Activated CD4-positive, alpha-beta T cell treated with anti-CD3 and anti-CD28 coated beads, Interleukin-2, amount 10 ng/mL, durations not matched to agents 7 days and 5 days (primary cell): ENCODE measurements around the gene RAB44. TPM values are rescaled to one million over a fixed set of nuclear protein-coding genes. Genes with fewer than 3 reads are reported as not detected.

Experiments
- CTCF ChIA-PET: fragments of 350-600 bp; sonication (Branson Sonifier 250); formaldehyde crosslinking; loops from one replicate; lab custom pipeline; 2021; ENCODE audit warnings: antibody characterized with exemption; lab: Charles Lee
- POLR2A ChIA-PET: fragments of 350-600 bp; sonication (Branson Sonifier 250); formaldehyde crosslinking; loops from one replicate; lab custom pipeline; 2021; ENCODE audit warnings: antibody characterized with exemption; lab: Charles Lee
- DNase-seq: peaks from one replicate; pipeline ENCODE4 v3.0.0-alpha.2; 2020
- H3K27ac Mint-ChIP-seq: one replicate; pipeline ENCODE4 v1.8.0; 2021; ENCODE audit warnings: mild to moderate bottlenecking, moderate library complexity, mixed read lengths
- H3K27me3 Mint-ChIP-seq: one replicate; pipeline ENCODE4 v1.8.0; 2021; ENCODE audit warnings: mixed read lengths
- H3K36me3 Mint-ChIP-seq: one replicate; pipeline ENCODE4 v1.8.0; 2021; ENCODE audit warnings: low read depth, mixed read lengths
- H3K4me1 Mint-ChIP-seq: one replicate; pipeline ENCODE4 v1.8.0; 2021; ENCODE audit warnings: mixed read lengths
- H3K4me3 Mint-ChIP-seq: one replicate; pipeline ENCODE4 v1.8.0; 2021; ENCODE audit warnings: mild to moderate bottlenecking, moderate library complexity, mixed read lengths
- H3K9me3 Mint-ChIP-seq: one replicate; pipeline ENCODE4 v1.8.0; 2021; ENCODE audit warnings: mixed read lengths
- total RNA-seq, 2 experiments: library from RNA; stranded (reverse); gene quantifications; one replicate each; pipeline ENCODE4 v1.2.3, GENCODE V29; 2021

RAB44 gene
- total RNA-seq, 2 experiments from 2014 or later, result 0.08 to 0.15 TPM

- ChIA-PET CTCF (interaction anchor here (0.6 to 4.9 kb wide), 14 partner anchors 10 to 937 kb away, joined by 3 to 45 read pairs (median 4); partner anchors contain the start of gene CDKN1A), POLR2A (no interaction called here)
- H3K27me3 Mint-ChIP-seq, result no peaks in the 10 kb centered on the region
- H3K4me3 Mint-ChIP-seq, result peak overlapping the region; percentile 5
- peaks cover 4% of the 10 kb centered on the region for H3K36me3 Mint-ChIP-seq
- peaks cover 70% of the 10 kb centered on the region for H3K4me1 Mint-ChIP-seq
- H3K9me3 Mint-ChIP-seq, result no peaks in the 10 kb centered on the region
- peak overlapping the region; percentile 83 for H3K27ac Mint-ChIP-seq
- peak; percentile 70 for DNase-seq
These were observed 58.1 kb downstream of the RAB44 start for GRCh38 chr6:36755435-36756348.

DNA sequence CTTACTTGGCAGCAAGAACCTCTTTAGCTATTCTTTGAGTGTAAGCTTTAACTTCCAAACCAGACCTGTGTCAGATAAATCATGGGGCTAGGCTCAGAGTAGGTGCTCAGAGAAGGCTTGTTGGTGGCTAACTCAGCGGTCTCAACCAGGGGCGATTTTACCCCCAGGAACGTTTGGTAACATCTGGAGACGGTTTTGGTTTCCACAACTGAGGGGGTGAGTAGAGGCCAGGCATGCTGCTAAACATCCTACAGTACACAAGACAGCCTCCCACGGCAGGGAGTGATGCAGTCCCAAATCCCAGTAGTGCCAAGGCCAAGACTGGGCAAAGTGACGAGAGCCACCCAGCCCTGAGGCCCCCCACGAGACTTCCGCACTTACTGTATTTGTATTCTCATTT lies 59.2 kb downstream of the RAB44 start:
- peaks cover 65% of the 10 kb centered on the region for H3K4me1 Mint-ChIP-seq
- H3K27me3 Mint-ChIP-seq, result no peaks in the 10 kb centered on the region

DNA sequence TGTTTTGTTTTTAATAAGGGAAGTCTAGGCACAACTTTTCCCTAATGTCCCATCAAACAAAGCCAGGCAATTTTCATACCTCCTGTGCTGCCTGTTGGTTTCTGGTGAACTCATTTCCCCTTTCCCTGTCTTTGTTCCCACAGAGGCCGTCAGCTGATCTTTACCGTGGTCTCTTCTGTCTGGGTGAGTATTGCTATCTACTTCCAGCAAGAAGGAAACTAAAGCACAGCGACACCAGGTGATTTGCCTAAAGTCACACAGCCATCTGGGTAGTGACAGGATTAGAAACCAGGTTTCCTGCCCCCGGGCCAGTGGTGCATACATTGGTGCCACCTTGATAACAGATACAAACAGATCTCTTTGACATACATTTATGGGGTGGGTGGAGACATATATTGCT lies 59.6 kb downstream of the RAB44 start:
- Mint-ChIP-seq H3K4me3 (no peak overlapping the region), H3K27ac (peak overlapping the region; percentile 9), H3K27me3 (no peaks in the 10 kb centered on the region), H3K9me3 (no peaks in the 10 kb centered on the region), H3K36me3 (peaks cover 2% of the 10 kb centered on the region), H3K4me1 (peaks cover 61% of the 10 kb centered on the region)
- peak; percentile 44 for DNase-seq
- POLR2A ChIA-PET, result no interaction called here
- CTCF ChIA-PET, result interaction anchor here (0.9 to 5.6 kb wide), 4 partner anchors 14 to 142 kb away, joined by 3 to 86 read pairs (median 12); no protein-coding TSS in a partner anchor

More for the DNA sequence above, 59.2 kb downstream of the RAB44 start:
- ChIA-PET CTCF (interaction anchor here (0.6 to 5.6 kb wide), 5 partner anchors 14 to 147 kb away, joined by 3 to 86 read pairs (median 4); no protein-coding TSS in a partner anchor), POLR2A (no interaction called here)
- H3K9me3 Mint-ChIP-seq, result no peaks in the 10 kb centered on the region
- peak overlapping the region; percentile 9 for H3K27ac Mint-ChIP-seq
- DNase-seq, result no peak
- H3K36me3 Mint-ChIP-seq, result peaks cover 2% of the 10 kb centered on the region
- no peak overlapping the region for H3K4me3 Mint-ChIP-seq

DNA sequence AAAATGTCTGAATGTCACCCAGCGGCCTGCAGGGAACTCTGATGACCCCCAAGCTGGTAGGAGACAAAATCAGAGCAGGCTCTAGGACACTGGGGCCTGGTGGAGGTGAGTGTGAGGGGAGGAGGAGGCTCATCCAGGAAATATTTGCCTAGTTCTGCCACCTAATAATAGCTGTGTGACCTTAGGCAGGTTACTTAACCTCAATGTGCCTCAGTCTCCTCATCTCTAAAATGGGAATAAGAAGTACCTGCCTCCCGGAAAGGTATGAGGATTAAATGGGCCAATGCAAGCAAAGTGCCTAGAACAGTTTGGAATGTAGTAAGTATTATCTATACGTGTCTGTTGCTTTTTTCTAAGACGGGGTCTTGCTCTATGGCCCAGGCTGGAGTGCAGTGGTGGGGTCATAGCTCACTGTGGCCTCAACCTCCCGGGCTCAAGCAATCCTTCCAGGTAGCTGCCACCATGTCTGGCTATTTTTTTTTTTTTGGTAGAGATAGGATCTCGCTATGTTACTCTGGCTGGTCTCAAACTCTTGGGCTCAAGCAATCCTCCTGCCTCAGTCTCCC lies 60.4 kb downstream of the RAB44 start:
- H3K27ac Mint-ChIP-seq, result no peak overlapping the region
- no peak overlapping the region for H3K4me3 Mint-ChIP-seq

GRCh38 chr6:36758516-36759147 lies 61.0 kb downstream of the RAB44 start:
- no peaks in the 10 kb centered on the region for H3K27me3 Mint-ChIP-seq
- ChIA-PET POLR2A (interaction anchor here (0.6 kb wide), 1 partner anchor 892 kb away, joined by 3 read pairs; no protein-coding TSS in a partner anchor), CTCF (interaction anchor here (0.7 to 5.6 kb wide), 36 partner anchors 9 to 451 kb away, joined by 3 to 86 read pairs (median 4); partner anchors contain the start of genes BNIP5, PPIL1 and RAB44)
- H3K36me3 Mint-ChIP-seq, result peaks cover 2% of the 10 kb centered on the region
- no peak overlapping the region for H3K27ac Mint-ChIP-seq
- DNase-seq, result no peak
- no peak overlapping the region for H3K4me3 Mint-ChIP-seq
- no peaks in the 10 kb centered on the region for H3K9me3 Mint-ChIP-seq
- peaks cover 47% of the 10 kb centered on the region for H3K4me1 Mint-ChIP-seq

More for the DNA sequence above, 60.4 kb downstream of the RAB44 start:
- Mint-ChIP-seq H3K9me3 (no peaks in the 10 kb centered on the region), H3K4me1 (peaks cover 53% of the 10 kb centered on the region), H3K36me3 (peaks cover 2% of the 10 kb centered on the region), H3K27me3 (no peaks in the 10 kb centered on the region)
- DNase-seq, result no peak
- ChIA-PET CTCF (interaction anchor here (0.8 to 5.6 kb wide), 15 partner anchors 8 to 422 kb away, joined by 3 to 86 read pairs (median 5); partner anchors contain the start of genes BNIP5 and PPIL1), POLR2A (no interaction called here)

GRCh38 chr6:36759148-36759759 lies 61.6 kb downstream of the RAB44 start:
- H3K27ac Mint-ChIP-seq, result no peak overlapping the region
- ChIA-PET POLR2A (interaction anchor here (0.6 kb wide), 1 partner anchor 891 kb away, joined by 3 read pairs; no protein-coding TSS in a partner anchor), CTCF (interaction anchor here (0.6 to 5.6 kb wide), 43 partner anchors 9 to 453 kb away, joined by 3 to 86 read pairs (median 4); partner anchors contain the start of genes BNIP5, PPIL1 and RAB44)
- no peaks in the 10 kb centered on the region for H3K9me3 Mint-ChIP-seq
- H3K4me1 Mint-ChIP-seq, result peaks cover 43% of the 10 kb centered on the region
- DNase-seq, result peak; percentile 79
- H3K27me3 Mint-ChIP-seq, result no peaks in the 10 kb centered on the region
- H3K36me3 Mint-ChIP-seq, result peaks cover 2% of the 10 kb centered on the region
- H3K4me3 Mint-ChIP-seq, result no peak overlapping the region

DNA sequence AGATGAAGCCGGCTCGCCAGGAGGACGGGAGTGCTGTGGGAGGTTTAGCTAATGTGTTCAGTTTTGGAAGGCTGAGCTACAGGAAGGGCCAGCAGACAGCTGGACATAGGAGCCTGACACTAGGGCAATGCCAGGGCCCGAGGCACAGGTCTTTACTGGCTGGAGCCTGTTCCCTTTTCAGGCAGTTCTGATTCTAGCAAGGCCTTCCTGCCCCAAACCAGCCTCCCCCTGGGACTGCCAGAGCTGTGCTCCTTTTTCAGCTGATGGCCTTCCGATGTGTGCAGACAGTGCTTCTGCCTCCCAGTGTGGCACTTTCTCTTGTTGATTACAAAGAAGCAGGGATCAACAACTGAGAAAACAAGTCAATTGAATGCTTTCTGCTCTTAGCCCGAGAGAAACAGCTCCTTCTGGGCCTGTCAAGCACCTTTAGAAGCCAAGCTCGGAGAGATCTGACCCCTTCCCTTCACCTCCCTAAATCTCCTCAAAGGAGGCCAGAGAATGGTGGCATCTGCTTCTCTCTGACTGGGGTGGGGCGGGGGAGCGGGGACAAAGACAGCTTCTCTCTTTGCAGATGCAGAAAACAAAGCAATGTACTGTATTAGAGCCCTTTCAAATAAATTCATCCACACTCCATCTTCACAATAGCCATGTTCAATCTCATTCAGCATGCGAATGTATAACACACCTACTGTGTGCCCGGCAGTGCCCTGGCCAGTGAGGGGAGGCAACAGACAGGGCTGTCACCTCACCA lies 63.2 kb downstream of the RAB44 start:
- Mint-ChIP-seq H3K27me3 (no peaks in the 10 kb centered on the region), H3K36me3 (no peaks in the 10 kb centered on the region), H3K27ac (no peak overlapping the region), H3K4me3 (no peak overlapping the region), H3K4me1 (peaks cover 28% of the 10 kb centered on the region), H3K9me3 (no peaks in the 10 kb centered on the region)
- ChIA-PET CTCF (interaction anchor here (0.6 to 5.6 kb wide), 9 partner anchors 10 to 154 kb away, joined by 3 to 86 read pairs (median 5); partner anchors contain the start of gene PPIL1), POLR2A (no interaction called here)
- DNase-seq, result no peak

GRCh38 chr6:36762123-36762522 lies 64.5 kb downstream of the RAB44 start:
- Mint-ChIP-seq H3K9me3 (no peaks in the 10 kb centered on the region), H3K27ac (no peak overlapping the region), H3K4me3 (no peak overlapping the region), H3K36me3 (no peaks in the 10 kb centered on the region), H3K4me1 (peaks cover 23% of the 10 kb centered on the region), H3K27me3 (no peaks in the 10 kb centered on the region)
- POLR2A ChIA-PET, result no interaction called here
- DNase-seq, result no peak
- CTCF ChIA-PET, result interaction anchor here (0.6 to 5.6 kb wide), 7 partner anchors 9 to 256 kb away, joined by 3 to 86 read pairs (median 4); no protein-coding TSS in a partner anchor

DNA sequence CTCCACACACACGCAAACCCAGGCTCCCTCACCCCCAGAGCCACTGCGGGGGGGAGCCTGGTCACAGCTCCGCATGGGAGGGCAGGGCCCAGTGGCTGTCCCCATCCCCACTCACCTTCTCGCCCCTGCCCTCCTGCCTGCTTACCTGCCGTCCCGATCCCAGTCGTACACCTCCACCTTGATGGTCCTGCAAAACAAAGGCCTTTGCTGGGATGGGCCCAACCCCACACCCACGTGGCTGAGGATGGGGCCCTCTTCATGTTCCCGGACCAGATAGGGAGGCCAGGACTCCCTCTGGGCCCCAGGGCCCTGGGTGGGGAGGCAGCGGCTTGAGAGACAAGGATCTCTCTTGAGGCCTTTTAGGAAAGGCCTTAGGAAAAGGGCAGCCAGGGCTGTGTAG lies 67.6 kb downstream of the RAB44 start:
- ChIA-PET POLR2A (no interaction called here), CTCF (interaction anchor here (0.7 to 8.7 kb wide), 21 partner anchors 11 to 446 kb away, joined by 3 to 157 read pairs (median 5); partner anchors contain the start of gene PPIL1)
- Mint-ChIP-seq H3K4me3 (no peak overlapping the region), H3K27ac (no peak overlapping the region), H3K27me3 (no peaks in the 10 kb centered on the region), H3K36me3 (no peaks in the 10 kb centered on the region), H3K4me1 (peaks cover 36% of the 10 kb centered on the region), H3K9me3 (no peaks in the 10 kb centered on the region)
- no peak for DNase-seq

DNA sequence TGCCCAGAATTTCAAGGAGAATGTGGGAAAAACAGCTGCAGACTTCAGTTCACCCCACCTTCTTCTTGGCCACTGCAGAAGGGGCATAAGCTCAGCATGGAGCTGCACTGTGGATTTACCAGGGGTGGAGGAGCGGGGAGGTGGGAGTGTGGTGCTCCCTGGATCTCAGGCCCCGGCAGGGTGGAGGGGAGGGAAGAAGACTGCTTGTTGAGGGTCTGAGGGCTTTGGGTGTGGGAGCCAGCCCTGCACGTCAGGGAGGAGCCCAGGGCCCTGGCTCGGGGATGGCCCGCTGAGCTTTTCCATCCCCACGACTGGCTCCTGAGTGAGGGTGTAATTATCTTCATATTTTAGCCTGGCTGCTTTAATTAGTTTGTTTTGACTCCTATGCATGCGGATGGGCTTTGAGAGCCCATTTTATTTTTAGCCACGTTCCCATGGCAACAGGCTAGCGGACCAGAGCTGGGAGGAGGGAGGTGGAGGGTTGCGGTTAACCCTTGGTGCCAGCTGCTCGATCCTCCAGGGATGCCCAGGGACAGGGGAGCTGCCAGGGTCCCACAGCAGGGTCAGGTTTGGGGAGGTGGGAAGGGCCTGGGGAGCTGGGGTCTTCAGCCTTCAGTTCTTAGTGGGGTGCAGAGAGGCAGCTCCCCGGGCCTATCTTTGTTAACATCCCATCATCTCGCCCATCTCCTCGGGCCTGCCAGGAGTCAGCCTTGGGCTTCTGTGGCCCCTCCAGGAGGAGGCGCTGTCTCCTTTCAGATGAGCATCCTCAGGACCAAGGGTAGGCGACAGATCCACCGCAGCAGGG lies 68.2 kb downstream of the RAB44 start:
- Mint-ChIP-seq H3K4me1 (peaks cover 42% of the 10 kb centered on the region), H3K9me3 (no peaks in the 10 kb centered on the region), H3K27me3 (no peaks in the 10 kb centered on the region), H3K27ac (no peak overlapping the region), H3K36me3 (no peaks in the 10 kb centered on the region), H3K4me3 (no peak overlapping the region)
- peak; percentile 89 for DNase-seq
- CTCF ChIA-PET, result interaction anchor here (0.6 to 11.5 kb wide), 29 partner anchors 7 to 549 kb away, joined by 3 to 157 read pairs (median 5); partner anchors contain the start of gene PPIL1
- POLR2A ChIA-PET, result interaction anchor here (1.1 kb wide), 1 partner anchor 406 kb away, joined by 5 read pairs; no protein-coding TSS in a partner anchor
